GM12801 (cell line): ENCODE data around the gene STRIT1.

Experiments
- CTCF ChIP-seq: IDR thresholded peaks from one replicate; pipeline ENCODE4 v1.5.1; 2011; ENCODE audit warnings: control low read depth; ENCODE audit not compliant: insufficient read length; ENCODE audit errors: extremely low read depth

Gene STRIT1

GRCh38 chr3:155254445-155254844 lies 39.0 kb downstream of the STRIT1 start:
- no peak for TF ChIP-seq CTCF

- no peak for TF ChIP-seq CTCF
Observed at GRCh38 chr3:155252535-155252934, 40.9 kb downstream of the STRIT1 start.

- TF ChIP-seq CTCF, result no peak
Observed at GRCh38 chr3:155252021-155252420, 41.5 kb downstream of the STRIT1 start.

GRCh38 chr3:155248531-155249187 lies 44.8 kb downstream of the STRIT1 start:
- TF ChIP-seq CTCF, result no peak

- no peak for TF ChIP-seq CTCF
Observed at GRCh38 chr3:155244699-155245098, 48.8 kb downstream of the STRIT1 start.

GRCh38 chr3:155244216-155244615 lies 49.3 kb downstream of the STRIT1 start:
- no peak for TF ChIP-seq CTCF

- no peak for TF ChIP-seq CTCF
Observed at GRCh38 chr3:155243512-155243921, 50.0 kb downstream of the STRIT1 start.
